ENCODE measurements around the gene RIC1.

- no peak for TF ChIP-seq POLR2A (IDR thresholded peaks at IDR 0.05)
- TF ChIP-seq, protein P1, sequence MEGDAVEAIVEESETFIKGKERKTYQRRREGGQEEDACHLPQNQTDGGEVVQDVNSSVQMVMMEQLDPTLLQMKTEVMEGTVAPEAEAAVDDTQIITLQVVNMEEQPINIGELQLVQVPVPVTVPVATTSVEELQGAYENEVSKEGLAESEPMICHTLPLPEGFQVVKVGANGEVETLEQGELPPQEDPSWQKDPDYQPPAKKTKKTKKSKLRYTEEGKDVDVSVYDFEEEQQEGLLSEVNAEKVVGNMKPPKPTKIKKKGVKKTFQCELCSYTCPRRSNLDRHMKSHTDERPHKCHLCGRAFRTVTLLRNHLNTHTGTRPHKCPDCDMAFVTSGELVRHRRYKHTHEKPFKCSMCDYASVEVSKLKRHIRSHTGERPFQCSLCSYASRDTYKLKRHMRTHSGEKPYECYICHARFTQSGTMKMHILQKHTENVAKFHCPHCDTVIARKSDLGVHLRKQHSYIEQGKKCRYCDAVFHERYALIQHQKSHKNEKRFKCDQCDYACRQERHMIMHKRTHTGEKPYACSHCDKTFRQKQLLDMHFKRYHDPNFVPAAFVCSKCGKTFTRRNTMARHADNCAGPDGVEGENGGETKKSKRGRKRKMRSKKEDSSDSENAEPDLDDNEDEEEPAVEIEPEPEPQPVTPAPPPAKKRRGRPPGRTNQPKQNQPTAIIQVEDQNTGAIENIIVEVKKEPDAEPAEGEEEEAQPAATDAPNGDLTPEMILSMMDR (IDR thresholded peaks at IDR 0.05) = no peak
Observed at GRCh38 chr9:5805478-5805877, 176.6 kb downstream of the RIC1 start.
